NCI-H146 treated with DMSO at 0.1 percent for 48 hours (cell line): Measurements from ENCODE around the gene CSNK2B.

Experiments
- DNase-seq: peaks from one replicate; lab custom pipeline; 2025; ENCODE audit not compliant: unreplicated experiment; lab: John Stamatoyannopoulos, UW

CSNK2B gene

DNA sequence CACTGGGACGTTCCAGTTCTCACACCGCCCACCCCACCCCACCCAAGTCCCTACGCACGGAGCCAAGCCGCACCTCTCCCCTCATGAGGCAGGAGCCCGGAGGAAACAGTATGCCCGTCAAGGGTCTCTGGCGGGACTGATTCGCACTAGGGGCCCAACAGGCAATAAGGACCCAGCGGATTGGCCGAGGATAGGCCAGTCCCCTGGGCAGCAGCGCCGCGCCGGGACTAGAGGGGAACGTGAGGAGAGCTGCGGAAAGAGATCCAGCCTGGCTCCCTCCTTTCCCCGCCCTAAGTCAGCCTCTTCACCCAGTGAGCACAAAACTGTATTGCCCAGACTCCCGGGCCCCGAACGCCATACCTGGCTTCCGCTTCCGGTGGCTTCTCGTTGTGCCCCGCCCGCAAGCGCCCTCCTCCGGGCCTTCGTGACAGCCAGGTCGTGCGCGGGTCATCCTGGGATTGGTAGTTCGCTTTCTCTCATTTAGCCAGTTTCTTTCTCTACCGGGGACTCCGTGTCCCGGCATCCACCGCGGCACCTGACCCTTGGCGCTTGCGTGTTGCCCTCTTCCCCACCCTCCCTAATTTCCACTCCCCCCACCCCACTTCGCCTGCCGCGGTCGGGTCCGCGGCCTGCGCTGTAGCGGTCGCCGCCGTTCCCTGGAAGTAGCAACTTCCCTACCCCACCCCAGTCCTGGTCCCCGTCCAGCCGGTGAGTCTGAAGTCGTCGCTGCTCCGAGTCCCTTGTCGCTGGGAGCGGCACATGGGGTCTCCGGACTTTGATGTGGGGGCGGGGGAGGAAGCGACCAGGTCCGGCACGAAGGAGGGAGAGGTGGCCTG, at the start of gene CSNK2B:
CSNK2B (plus strand) TSS at position 580 of the 836 bp plus-strand sequence. CDS start 752 bp downstream, outside the sequence.
- peak; percentile 96 for DNase-seq

DNA sequence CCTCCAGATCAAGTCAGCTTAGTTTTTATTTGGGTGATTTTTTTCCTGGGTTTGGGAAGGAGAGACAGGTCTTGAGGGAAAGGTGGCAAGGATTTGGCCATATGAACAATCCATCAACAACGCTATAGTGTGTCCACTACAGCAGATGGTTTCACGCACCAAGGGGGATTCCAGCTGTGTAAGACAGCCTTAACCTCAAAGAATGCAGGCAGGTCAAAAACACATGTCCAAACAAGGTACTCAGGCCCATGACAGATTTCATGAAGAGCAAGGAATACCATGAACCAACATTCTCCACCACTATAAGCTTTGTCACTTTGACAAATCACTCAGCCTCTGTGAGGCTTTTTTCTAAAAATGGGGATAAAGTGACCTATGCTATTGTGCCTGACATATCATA, 48.9 kb upstream of the CSNK2B start:
- no peak for DNase-seq

DNA sequence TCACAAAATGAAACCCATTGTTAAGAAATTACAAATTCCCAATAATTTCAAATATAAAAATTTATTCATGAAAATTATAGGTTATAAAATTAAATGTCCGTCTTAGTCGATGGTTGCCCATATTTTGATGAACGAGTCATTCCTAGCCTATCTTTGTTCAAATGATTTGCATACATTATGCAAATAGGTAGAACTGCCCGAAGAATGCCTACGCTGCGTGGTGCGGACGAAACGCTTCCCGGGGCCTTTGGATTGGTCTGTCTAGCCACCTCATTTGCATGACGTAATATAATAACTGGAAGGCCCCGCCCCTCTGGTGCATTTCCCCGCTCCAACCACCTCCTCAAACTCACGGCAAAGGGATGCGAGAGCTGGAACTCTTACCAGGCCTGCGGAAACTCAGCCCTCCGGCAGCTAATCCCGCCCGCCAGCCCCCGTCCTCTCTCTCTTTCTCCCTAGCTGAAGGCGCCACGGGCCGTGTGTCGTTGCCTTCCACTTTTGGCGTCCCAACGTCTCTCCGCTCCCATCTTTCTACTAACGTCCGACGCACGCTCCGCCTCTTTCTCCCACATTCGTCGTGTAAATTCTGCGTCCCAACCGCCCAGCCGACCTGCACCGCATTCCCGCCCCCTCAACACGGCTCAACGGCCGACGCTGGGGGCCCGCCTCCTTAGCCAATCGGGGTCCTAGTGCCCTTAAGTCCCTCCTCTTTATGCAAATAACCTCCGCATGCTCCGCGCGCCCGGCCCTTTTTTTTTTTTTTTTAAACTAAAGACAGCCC, 45.9 kb upstream of the CSNK2B start:
- DNase-seq = peak; percentile 97

DNA sequence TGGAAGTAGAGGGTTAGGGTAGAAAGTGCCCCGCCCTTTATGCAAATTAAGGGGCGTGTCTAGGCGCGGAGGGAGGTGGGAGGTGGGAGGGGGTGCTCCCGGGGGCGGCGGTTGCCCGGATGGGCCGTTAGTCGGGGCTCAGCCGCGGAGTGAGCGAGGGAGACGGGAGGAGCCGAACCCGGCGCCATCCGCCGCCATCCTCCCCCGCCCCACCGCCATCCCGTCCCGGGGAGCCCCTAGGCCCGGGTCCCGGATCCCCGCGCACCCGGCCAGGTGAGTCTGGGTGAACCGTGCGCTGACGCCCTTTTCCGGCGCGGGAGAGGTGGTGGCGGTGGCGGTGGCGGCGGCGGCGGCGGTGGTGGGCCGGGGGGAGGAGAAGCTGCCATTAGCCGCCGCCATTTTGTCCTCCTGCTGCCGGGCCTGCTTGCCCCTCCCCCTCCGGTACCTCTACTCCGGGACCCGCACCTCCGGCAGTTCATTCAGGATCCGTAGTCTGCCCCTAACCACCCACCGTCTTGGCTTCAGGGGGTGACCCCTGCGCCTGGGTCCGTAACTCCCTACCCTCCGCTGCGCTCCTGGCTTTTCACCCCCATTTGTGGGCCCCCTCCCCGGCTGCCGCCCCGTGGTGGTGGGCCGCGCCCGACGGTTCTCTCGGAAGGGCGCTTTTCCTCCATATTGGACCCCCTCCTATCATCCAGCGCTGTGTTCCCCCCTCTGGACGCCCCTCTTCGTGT, 45.1 kb upstream of the CSNK2B start, which contains the start of gene PRRC2A:
PRRC2A (plus strand) TSS at position 130 of the 734 bp plus-strand sequence. CDS start 2,075 bp downstream, outside the sequence.
- DNase-seq = peak; percentile 42

DNA sequence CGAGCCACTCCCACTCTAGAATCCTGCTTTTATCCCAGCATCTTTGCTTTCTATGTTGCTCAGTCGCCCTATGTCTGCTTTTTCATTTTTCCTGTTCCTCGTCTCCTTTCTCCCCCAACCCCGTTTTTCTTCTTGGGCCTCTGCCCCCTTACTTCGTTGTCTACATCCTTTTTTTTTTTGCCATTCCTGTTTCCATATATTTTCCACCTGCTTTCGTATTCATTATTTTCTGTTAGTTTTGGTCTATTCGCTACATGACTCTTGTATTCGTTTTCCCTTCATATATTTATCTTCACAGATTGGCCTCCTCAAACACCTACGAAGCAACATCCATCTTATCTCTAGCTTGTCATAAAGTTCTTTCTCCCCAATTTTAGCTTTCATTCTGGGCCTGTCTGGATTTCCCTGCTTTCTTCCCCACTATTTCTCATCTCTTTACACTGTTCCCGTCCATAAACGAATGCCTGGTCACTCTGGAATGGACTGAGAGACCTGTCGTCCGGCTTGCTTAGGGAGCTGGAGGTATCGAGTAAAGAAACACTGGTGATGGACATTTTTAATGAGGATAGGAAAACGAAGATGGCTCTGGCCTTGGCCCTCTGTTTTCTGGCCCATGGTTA, 44.5 kb upstream of the CSNK2B start:
- peak; percentile 5 for DNase-seq

DNA sequence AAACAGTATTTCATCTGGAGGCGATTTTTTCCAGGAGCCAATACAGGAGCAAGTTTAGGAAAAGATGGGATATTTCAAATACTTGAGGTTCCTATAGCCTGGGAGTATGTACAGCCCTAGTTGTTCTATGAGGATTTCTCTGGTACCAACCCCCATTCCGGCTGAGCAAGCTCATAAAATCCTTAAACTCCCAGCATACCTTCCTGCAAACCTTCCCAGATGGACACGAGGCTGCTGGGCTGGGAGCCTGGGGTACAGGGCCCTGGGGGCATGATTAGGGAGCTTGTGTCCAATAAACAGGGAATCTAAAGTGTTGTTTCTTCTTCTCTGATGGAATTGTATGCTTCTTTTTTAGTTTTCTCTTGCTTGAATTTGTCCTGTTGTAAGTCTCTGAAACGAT, 43.9 kb upstream of the CSNK2B start:
- no peak for DNase-seq

DNA sequence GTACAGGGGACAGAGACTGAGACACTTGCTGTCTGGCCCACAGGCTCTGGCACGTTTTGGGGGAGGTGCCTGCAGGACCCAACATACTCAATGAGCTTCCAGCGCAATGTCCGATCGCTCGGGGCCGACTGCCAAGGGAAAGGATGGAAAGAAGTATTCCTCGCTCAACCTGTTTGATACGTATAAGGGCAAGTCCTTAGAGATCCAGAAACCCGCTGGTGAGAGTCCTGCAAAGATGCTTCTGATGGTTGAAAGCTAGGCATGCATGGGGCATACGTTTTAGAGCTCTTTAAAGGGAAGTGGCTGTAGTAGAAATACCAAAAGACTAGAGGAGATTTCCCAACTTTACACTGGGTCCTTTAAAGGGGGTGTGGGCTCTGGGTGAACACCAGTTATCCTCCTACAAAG, 43.2 kb upstream of the CSNK2B start:
- DNase-seq = no peak

DNA sequence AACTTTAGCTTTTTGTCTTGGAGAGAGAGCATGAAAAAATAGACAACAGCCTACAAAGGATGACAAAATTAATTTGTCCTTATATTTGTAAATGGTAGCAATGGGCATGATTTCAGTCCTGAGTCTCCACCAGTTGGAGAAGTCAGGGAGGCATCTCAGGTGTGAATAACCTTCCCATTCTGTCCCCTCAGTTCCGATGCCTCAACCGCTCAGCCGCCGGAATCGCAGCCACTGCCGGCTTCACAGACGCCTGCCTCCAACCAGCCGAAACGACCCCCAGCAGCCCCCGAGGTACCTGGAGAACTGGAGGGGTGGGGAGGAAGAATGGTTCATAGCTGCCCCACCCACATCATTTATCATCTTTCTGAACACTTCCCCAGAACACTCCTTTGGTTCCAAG, 41.8 kb upstream of the CSNK2B start:
- no peak for DNase-seq

DNA sequence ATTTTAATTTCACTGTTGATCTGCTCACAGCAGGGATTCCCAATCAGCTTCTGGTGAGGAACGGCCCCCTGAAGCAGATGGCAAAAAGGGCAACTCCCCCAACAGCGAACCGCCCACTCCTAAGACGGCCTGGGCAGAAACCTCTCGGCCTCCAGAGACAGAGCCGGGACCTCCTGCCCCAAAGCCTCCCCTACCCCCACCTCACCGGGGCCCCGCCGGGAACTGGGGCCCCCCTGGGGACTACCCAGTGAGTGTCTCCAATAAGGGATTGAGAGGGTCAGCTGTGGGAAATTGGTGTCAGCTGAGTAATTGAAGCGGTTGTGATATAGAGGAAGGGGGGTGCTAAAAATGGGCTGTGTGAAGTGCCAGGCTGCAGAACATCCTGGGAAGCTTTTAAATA, 38.9 kb upstream of the CSNK2B start:
- DNase-seq = no peak

DNA sequence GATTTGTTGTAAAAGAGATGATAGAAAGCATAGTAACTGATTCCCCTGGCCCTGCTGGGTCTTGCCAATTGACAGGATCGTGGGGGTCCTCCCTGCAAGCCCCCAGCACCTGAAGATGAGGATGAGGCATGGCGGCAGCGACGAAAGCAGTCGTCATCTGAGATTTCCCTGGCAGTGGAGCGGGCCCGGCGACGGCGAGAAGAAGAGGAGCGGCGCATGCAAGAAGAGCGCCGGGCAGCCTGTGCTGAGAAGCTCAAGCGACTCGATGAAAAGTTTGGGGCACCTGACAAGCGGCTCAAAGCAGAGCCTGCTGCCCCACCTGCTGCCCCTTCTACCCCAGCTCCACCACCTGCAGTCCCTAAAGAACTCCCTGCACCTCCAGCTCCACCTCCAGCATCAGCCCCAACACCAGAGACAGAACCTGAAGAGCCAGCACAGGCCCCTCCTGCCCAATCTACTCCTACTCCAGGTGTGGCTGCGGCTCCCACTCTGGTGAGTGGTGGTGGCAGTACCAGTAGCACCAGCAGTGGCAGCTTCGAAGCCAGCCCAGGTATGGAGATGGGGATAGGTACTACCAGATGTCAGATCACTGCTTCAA, 38.1 kb upstream of the CSNK2B start:
- DNase-seq = no peak

DNA sequence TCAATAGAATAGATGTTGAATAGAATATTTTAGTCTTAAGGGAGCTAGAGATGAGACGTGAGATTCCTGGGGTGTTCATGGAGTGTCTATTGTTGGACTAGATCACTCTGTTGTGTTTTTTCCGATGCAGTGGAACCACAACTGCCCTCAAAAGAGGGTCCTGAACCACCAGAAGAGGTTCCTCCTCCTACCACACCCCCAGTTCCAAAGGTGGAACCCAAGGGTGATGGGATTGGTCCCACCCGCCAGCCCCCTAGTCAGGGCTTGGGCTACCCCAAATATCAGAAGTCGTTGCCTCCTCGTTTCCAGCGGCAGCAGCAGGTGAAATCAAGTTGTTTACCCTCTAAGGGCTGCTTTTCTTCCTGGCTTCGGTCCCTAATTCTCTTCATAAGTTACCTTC, 36.9 kb upstream of the CSNK2B start:
- DNase-seq = no peak

DNA sequence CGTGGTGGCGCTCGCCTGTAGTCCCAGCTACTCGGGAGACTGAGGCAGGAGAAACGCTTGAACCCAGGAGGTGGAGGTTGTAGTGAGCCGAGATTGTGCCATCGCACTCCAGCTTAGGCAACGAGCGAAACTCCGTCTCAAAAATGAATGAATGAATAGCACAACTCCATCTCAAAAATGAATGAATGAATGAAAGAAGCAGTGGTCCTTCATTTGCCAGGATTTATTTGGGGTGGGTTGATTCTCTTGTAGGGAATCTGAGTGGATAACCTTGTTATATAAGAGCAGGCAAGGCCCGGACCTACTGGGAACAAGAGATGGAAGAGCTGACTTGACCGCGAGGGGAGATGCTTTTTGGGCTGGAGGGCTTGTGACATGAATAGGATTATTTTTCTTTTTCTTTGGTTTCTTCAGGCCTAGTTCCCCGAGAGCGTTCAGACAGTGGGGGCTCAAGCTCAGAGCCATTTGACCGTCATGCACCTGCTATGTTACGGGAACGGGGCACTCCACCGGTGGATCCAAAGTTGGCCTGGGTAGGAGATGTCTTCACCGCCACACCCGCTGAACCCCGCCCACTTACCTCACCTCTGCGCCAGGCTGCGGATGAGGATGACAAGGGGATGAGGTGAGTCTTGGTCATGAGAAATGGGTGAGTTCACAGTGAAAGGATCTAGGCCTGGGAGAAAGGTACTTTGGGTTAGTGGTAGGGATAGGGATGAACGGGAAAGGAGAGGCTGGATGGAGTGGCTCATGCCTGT, 35.5 kb upstream of the CSNK2B start:
- DNase-seq = no peak

DNA sequence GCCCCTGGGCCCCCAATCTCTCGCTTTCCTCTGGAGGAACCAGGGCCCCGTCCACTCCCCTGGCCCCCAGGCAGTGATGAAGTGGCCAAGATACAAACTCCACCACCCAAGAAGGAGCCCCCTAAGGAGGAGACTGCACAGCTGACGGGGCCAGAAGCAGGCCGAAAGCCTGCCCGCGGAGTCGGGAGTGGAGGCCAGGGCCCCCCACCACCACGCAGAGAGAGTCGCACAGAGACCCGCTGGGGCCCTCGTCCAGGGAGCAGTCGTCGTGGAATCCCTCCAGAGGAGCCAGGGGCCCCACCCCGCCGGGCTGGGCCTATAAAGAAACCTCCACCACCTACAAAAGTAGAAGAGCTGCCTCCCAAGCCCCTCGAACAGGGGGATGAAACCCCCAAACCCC, 34.7 kb upstream of the CSNK2B start:
- DNase-seq = no peak

DNA sequence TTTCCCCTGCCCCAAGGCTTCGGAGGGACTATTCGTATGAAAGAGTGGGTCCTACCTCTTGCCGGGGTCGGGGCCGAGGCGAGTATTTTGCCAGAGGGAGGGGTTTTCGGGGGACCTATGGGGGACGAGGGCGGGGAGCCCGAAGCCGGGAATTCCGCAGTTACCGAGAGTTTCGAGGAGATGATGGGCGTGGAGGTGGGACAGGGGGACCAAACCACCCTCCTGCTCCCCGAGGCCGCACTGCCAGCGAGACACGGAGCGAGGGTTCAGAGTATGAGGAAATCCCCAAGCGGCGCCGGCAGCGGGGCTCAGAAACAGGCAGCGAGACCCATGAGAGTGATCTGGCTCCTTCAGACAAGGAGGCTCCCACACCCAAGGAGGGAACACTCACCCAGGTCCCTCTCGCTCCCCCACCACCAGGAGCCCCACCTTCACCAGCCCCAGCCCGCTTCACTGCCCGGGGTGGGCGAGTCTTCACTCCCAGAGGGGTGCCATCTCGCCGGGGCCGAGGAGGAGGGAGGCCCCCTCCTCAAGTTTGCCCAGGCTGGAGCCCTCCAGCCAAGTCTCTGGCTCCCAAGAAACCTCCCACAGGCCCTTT, 34.1 kb upstream of the CSNK2B start:
- no peak for DNase-seq

DNA sequence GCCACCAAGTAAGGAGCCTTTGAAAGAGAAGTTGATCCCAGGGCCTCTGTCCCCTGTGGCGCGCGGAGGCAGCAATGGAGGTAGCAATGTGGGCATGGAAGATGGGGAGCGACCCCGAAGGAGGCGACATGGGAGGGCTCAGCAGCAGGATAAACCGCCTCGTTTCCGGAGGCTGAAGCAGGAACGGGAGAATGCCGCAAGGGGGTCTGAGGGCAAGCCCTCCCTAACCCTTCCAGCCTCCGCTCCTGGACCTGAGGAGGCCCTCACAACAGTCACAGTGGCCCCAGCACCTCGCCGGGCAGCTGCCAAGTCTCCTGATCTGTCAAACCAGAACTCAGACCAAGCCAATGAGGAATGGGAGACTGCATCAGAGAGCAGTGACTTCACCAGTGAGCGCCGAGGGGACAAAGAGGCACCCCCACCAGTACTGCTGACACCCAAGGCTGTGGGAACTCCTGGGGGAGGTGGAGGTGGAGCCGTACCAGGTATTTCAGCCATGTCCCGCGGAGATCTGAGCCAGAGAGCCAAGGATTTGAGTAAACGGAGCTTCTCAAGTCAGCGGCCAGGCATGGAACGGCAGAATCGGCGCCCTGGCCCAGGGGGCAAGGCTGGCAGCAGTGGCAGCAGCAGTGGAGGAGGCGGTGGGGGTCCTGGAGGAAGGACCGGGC, 33.5 kb upstream of the CSNK2B start:
- no peak for DNase-seq

DNA sequence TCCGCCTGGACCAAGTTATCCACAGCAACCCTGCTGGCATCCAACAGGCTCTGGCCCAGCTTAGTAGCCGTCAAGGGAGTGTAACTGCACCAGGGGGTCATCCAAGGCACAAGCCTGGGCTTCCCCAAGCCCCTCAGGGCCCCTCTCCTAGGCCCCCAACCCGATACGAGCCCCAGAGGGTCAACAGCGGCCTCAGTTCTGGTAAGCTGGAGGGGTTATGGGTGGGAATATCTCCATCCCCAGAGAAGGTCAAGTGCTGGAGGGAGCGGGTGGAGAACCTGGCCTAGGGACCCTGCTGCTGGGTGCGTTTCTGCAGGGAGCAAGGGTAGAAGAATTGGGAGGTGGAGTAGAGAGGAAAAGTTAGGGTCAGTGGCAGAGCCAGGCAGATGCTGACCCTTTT, 32.4 kb upstream of the CSNK2B start:
- DNase-seq = no peak

DNA sequence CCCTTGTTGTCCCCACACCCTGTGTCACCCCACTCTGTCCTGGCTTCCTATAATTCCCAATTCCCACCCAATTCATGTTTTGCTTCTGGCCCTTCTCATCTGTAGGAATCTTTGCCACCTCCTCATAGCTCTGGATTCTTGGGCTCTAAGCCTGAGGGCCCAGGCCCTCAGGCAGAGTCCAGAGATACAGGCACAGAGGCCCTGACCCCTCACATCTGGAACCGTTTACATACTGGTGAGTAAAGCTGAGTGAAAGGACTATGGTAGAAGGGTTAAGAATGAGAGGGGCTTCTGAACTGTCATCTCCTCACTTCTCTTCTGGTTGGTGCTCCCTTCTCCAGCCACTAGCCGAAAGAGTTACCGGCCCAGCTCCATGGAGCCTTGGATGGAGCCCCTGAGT, 31.7 kb upstream of the CSNK2B start:
- no peak for DNase-seq

DNA sequence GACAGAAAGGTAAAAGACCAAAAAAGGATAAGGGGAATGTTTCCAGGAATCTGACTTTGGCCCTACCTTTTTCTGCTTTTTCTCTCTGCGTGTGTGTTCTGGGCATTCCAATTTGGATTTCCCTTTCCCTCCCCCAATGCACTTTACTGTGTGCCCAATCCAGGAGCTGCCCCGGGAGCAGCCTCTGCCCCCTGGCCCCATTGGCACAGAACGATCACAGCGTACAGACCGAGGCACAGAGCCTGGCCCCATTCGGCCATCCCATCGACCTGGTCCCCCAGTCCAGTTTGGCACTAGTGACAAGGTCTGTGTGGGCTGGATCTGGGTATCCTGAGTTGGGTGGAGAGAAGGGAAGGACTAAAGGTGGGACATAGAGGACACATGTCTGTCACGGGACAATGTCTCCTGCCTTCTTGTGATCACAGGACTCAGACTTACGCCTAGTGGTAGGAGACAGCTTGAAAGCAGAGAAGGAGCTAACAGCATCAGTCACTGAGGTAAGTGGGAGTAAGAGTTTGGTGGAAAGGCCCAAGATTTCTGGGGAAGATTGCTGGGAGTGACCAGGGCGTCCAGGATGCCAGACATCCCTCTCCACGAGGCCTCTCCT, 30.8 kb upstream of the CSNK2B start:
- DNase-seq = no peak
